Measurements from ENCODE around the gene TYMS.

TYMS gene

GRCh38 chr18:623761-624620, 33.5 kb upstream of the TYMS start:
- H3K4me3 ChIP-seq (ENCODE audit: low read depth, low read length), result no peak overlapping the region
- TF ChIP-seq CTCF (conservative IDR thresholded peaks at IDR 0.05; ENCODE audit: low read depth, low read length), result peak; percentile 82
- peak; percentile 91 for DNase-seq (ENCODE audit: low read depth)

- no peak overlapping the region for H3K4me3 ChIP-seq (ENCODE audit: low read depth, low read length)
- DNase-seq (ENCODE audit: low read depth), result no peak
- no peak for TF ChIP-seq CTCF (conservative IDR thresholded peaks at IDR 0.05; ENCODE audit: low read depth, low read length)
Observed at GRCh38 chr18:627231-627630, 30.2 kb upstream of the TYMS start.

- no peak for DNase-seq (ENCODE audit: low read depth)
- H3K4me3 ChIP-seq (ENCODE audit: low read depth, low read length), result no peak overlapping the region
- peak; percentile 26 for TF ChIP-seq CTCF (conservative IDR thresholded peaks at IDR 0.05; ENCODE audit: low read depth, low read length)
Observed at GRCh38 chr18:629269-630150, 27.9 kb upstream of the TYMS start.

GRCh38 chr18:631560-631959, 25.9 kb upstream of the TYMS start:
- TF ChIP-seq CTCF (conservative IDR thresholded peaks at IDR 0.05; ENCODE audit: low read depth, low read length), result no peak
- H3K4me3 ChIP-seq (ENCODE audit: low read depth, low read length), result no peak overlapping the region
- DNase-seq (ENCODE audit: low read depth), result no peak

GRCh38 chr18:634551-635045, 22.9 kb upstream of the TYMS start:
- no peak for DNase-seq (ENCODE audit: low read depth)
- H3K4me3 ChIP-seq (ENCODE audit: low read depth, low read length), result no peak overlapping the region
- TF ChIP-seq CTCF (conservative IDR thresholded peaks at IDR 0.05; ENCODE audit: low read depth, low read length), result no peak

GRCh38 chr18:635171-635570, 22.3 kb upstream of the TYMS start:
- DNase-seq (ENCODE audit: low read depth), result no peak
- H3K4me3 ChIP-seq (ENCODE audit: low read depth, low read length), result no peak overlapping the region
- no peak for TF ChIP-seq CTCF (conservative IDR thresholded peaks at IDR 0.05; ENCODE audit: low read depth, low read length)

Data from choroid plexus epithelial cell (primary cell).